NCI-H460 (cell line): ENCODE results near the gene MORN1. TPM values are rescaled to one million over a fixed set of nuclear protein-coding genes. Genes with fewer than 3 reads are reported as not detected.
"Not testable (repeated sequence)": the region's sequence is repeated elsewhere in the genome, so short reads cannot be mapped to it uniquely, and the experiment has no call there.

Source experiments
- DNase-seq: peaks from one replicate; pipeline ENCODE4 v3.0.0-alpha.2; 2016; ENCODE audit warnings: low read depth; ENCODE audit errors: extremely low read depth
- total RNA-seq: library from RNA; depleted of rRNA; stranded (reverse); fragments of >200 nt; shearing (Covaris generic); gene quantifications from 2 replicates; pipeline ENCODE4 v1.2.3, GENCODE V29; 2014

Gene MORN1
- total RNA-seq, 1 experiment from 2014 or later = 12.2 TPM

GRCh38 chr1:2342384-2343022 is 48.9 kb downstream of the MORN1 start:
- no peak for DNase-seq

- no peak for DNase-seq
Observed at GRCh38 chr1:2341706-2342383, 49.5 kb downstream of the MORN1 start.

GRCh38 chr1:2340918-2341254 is 50.5 kb downstream of the MORN1 start:
- no peak for DNase-seq

GRCh38 chr1:2340086-2340917 is 51.1 kb downstream of the MORN1 start:
- DNase-seq = no peak

GRCh38 chr1:2339206-2340085 is 51.9 kb downstream of the MORN1 start:
- DNase-seq = no peak

GRCh38 chr1:2337501-2337900 is 53.9 kb downstream of the MORN1 start:
- no peak for DNase-seq

GRCh38 chr1:2337081-2337480 is 54.3 kb downstream of the MORN1 start:
- no peak for DNase-seq

- no peak for DNase-seq
Observed at GRCh38 chr1:2336499-2336898, 54.9 kb downstream of the MORN1 start.

- no peak for DNase-seq
Observed at GRCh38 chr1:2335721-2336455, 55.5 kb downstream of the MORN1 start.

- no peak for DNase-seq
Observed at GRCh38 chr1:2334883-2335534, 56.3 kb downstream of the MORN1 start.

- no peak for DNase-seq
Observed at GRCh38 chr1:2334366-2334765, 57.0 kb downstream of the MORN1 start.

- not testable (repeated sequence) for DNase-seq
Observed at GRCh38 chr1:2331580-2331979, 59.8 kb downstream of the MORN1 start.

GRCh38 chr1:2331200-2331544 is 60.2 kb downstream of the MORN1 start:
- no peak for DNase-seq

- DNase-seq = no peak
Observed at GRCh38 chr1:2330519-2331199, 60.7 kb downstream of the MORN1 start.

GRCh38 chr1:2330035-2330434 is 61.3 kb downstream of the MORN1 start:
- no peak for DNase-seq

- no peak for DNase-seq
Observed at GRCh38 chr1:2328676-2329455, 62.5 kb downstream of the MORN1 start.

GRCh38 chr1:2327841-2328240 is 63.5 kb downstream of the MORN1 start:
- DNase-seq = no peak

GRCh38 chr1:2327162-2327561 is 64.2 kb downstream of the MORN1 start:
- DNase-seq = not testable (repeated sequence)
